OCI-LY1 (cell line): ENCODE results near the gene UBR4.

Source experiments
- EZH2 ChIP-seq: fragments of 200-600 bp; sonication (generic), shearing (Covaris generic); IDR thresholded peaks from 2 replicates; pipeline ENCODE4 v1.8.0; 2017; ENCODE audit warnings: borderline replicate concordance, mixed run types, mild to moderate bottlenecking, antibody characterized with exemption, low read length, moderate library complexity, mixed read lengths
- TF ChIP-seq, protein P1 (sequence below): fragments of 200-600 bp; sonication (generic), shearing (Covaris generic); IDR thresholded peaks from 2 replicates; pipeline ENCODE4 v1.5.1; 2017; ENCODE audit warnings: mild to moderate bottlenecking, antibody characterized with exemption, low read length, moderate library complexity, mixed read lengths

DNA sequence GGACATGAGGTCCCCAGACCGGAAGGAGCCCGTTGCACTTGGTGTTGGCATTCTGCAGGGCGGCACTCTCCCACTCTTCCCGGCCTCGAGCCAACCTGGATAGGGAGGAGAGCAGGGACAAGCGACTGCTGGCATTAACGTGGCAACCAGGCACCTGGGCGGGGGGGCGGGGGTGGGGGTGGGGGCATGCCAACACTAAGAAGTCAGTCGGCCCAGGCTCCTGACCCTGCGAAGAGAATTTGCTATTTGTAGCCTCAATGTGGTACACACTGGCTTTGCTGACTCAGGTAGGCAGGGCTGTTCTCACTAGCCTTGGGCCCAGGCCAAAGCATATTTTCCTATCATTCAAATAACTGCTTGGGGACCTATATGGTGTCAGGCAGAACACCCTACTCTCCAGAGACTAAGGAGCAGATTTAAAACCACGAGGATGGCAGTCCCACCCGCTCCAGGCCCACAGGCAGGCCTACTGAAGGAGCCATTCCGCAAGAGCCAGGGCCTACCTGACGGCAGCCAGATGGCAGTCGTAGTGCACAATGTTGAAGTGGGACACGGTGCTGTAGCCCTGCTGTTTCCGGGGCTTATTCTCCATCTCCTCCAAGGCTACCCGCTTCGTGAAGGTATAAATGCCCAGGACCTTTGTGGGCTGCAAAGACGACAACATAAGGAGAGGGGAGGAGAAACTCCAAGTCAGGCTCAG is 123.7 kb downstream of the UBR4 start:
- TF ChIP-seq, protein P1, sequence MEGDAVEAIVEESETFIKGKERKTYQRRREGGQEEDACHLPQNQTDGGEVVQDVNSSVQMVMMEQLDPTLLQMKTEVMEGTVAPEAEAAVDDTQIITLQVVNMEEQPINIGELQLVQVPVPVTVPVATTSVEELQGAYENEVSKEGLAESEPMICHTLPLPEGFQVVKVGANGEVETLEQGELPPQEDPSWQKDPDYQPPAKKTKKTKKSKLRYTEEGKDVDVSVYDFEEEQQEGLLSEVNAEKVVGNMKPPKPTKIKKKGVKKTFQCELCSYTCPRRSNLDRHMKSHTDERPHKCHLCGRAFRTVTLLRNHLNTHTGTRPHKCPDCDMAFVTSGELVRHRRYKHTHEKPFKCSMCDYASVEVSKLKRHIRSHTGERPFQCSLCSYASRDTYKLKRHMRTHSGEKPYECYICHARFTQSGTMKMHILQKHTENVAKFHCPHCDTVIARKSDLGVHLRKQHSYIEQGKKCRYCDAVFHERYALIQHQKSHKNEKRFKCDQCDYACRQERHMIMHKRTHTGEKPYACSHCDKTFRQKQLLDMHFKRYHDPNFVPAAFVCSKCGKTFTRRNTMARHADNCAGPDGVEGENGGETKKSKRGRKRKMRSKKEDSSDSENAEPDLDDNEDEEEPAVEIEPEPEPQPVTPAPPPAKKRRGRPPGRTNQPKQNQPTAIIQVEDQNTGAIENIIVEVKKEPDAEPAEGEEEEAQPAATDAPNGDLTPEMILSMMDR = no peak
- no peak for TF ChIP-seq EZH2
